HK-2 (cell line): Measurements from ENCODE around the gene IL6ST.
"Not testable (repeated sequence)": the region's sequence is repeated elsewhere in the genome, so short reads cannot be mapped to it uniquely, and the experiment has no call there.

Source experiments
- DNase-seq: peaks from one replicate; pipeline ENCODE4 v3.0.0-alpha.2; 2018; ENCODE audit not compliant: unreplicated experiment

IL6ST gene

GRCh38 chr5:56004874-56005273 lies 10.1 kb upstream of the IL6ST start:
- DNase-seq, result no peak

- DNase-seq, result no peak
These were observed 8.9 kb upstream of the IL6ST start for GRCh38 chr5:56003679-56004078.

GRCh38 chr5:56003179-56003578 lies 8.4 kb upstream of the IL6ST start:
- DNase-seq, result peak; percentile 25

GRCh38 chr5:56002303-56002702 lies 7.5 kb upstream of the IL6ST start:
- DNase-seq, result no peak

DNA sequence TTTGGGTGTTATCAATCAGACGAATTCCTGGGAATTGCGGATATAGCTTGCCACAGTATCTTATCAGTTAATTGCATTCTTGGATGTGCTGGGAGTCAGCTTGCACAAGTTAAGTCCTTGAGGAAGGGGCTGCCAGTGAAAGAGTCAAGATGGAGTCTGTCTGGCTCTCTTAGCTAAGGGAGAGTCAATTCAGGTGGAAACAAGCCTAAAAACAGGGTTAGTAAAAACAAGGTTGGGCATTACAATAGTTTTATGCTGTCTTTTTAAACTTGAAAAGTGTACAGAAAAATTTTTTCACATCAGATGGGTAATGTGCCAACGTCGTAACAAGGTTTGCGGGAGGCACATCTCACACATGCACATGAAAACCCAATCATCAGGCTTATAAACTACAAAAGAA lies 5.5 kb upstream of the IL6ST start:
- DNase-seq, result not testable (repeated sequence)

- no peak for DNase-seq
These were observed 4.2 kb upstream of the IL6ST start for GRCh38 chr5:55998966-55999365.

- DNase-seq, result no peak
These were observed 3.1 kb upstream of the IL6ST start for GRCh38 chr5:55997742-55998351.

- peak; percentile 94 for DNase-seq
These were observed 493 bp upstream of the IL6ST start for GRCh38 chr5:55994998-55995914.

DNA sequence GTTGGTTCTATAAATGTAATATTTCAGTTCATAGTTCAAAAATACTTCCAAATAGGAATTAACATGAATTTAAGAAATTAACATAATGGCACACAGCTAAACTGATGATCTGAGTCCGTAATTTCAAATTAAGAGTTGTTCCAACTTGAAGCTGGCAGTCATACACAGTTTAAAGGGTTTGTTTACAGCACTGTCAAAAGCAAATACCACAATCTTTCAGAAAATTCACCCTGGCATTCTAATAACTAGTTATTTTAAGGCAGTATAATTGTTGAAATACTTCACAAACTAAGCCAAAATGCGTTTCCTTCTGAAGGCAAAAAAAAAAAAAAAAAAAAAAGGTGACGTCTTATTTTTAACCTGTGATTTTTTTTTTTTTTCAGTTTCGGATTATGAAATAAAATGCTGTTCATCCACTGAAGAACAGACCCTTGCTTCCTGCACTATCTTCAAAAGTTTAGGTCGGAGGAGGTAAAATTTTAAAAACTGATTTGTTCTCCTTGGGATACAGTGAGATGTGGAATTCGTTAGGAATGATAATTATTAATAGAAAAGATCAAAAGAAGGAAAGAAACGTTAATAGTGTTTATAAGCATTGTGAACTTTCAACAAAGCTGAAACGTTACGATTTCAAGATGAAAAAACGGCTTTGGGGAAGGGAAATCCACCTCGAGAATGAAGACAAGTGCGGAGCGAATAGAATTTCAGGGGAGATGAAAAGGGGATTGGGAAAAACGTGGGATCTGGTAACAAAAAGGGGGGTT lies 850 bp downstream of the IL6ST start:
- no peak for DNase-seq

DNA sequence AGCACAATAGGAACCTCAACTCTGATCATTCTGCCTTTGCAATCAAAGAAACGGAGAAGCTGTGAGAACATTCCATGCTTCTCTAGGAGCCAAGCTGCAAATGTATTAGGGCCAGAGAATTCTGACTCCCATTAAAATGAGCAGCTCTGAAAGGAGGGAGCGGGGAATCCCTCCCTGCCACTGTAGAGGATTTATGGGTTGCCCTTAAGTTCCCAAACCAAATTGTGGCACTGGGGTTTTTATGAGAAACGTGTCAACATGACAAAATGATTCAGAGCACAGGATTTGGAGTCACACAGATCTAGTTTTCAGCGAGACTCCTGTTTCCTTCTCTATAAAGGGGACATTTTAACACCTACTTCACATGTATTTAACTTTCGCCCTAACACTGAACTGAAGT lies 1.8 kb downstream of the IL6ST start:
- DNase-seq, result no peak

DNA sequence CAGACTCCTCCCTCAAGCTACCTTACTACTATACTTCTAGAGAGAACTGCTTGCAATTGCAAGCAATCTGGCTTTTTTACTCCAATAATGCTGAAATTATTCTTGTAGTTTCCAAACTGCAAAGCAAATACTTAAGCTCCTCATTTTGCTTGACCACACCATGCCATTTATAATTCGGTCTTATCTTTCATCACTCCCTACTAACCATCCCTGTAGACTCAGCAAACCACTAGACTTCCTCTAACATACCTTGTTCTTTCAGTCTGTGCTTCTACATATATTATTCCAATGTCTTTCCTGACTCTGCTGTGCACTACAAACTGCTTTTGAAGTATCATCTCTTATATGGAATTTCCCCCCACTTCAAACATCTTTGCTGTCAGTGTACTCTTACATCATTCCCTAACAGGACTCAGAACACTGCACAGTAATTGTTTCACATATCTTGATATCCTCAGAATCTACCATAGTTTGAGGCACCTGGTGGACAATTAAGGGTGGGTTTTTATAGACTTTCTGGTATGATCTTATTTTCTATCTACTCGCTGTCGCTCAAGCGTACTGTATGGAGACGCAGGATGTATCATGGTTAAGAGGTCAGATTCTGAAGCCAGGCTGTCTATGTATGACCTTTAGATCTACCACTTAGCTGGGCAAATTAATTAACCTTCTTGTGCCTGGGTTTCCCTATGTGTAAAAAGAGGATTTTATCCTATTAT lies 2.8 kb downstream of the IL6ST start:
- DNase-seq, result no peak

GRCh38 chr5:55990895-55991294 lies 3.9 kb downstream of the IL6ST start:
- DNase-seq, result not testable (repeated sequence)

- DNase-seq, result no peak
These were observed 4.9 kb downstream of the IL6ST start for GRCh38 chr5:55989860-55990259.

GRCh38 chr5:55988979-55989638 lies 5.7 kb downstream of the IL6ST start:
- DNase-seq, result no peak

- DNase-seq, result not testable (repeated sequence)
These were observed 6.3 kb downstream of the IL6ST start for GRCh38 chr5:55988428-55988827.

GRCh38 chr5:55986931-55987330 lies 7.8 kb downstream of the IL6ST start:
- DNase-seq, result no peak

DNA sequence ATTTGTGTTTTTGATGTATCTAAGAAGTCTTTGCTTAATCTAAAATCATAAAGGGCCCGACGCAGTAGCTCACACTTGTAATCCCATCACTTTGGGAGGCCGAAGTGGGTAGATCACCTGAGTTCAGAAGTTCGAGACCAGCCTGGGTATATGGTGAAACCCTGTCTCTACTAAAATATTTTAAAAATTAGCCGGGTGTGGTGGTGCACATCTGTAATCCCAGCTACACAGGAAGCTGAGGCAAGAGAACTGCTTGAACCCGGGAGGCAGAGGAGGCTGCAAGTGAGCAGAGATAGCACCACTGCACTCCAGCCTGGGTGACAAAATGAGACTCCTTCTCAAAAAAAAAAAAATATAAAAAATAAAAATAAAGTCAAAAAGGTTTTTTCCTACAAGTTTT lies 9.6 kb downstream of the IL6ST start:
- DNase-seq, result no peak

DNA sequence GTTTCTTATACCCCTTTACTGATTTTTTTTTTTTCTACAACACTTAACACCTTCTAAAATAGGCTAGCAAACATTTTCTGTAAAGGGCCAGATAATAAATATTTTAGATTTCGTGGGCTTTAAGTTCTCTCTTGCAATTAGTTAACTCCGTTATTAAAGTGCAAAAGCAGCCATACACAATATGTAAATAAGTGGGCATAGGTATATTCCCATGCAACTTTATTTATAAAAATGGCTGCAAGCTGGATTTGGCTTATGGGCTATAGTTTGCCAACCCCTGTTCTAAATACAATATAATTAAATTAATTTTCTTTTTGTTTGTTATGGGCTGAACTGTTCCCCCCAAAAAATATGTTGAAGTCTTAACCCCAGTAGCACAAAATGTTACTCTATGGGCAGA lies 10.8 kb downstream of the IL6ST start:
- no peak for DNase-seq

DNA sequence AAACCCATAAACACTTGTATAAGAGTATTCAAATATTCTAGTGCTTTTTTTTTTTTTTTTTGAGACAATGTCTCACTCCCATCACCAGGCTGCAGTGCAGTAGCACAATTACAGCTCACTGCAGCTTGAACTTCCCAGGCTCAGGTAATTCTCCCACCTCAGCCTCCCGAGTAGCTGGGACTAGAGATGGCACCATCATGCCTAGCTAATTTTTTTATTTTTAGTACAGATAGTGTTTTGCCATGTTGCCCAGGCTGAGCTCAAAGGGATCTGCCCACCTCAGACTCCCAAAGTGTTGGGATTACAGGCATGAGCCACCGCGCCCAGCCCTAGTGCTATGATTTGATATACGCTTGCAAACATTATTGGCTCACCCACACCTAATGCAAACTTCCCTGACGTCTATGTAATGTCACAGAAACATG lies 11.8 kb downstream of the IL6ST start:
- DNase-seq, result no peak

DNA sequence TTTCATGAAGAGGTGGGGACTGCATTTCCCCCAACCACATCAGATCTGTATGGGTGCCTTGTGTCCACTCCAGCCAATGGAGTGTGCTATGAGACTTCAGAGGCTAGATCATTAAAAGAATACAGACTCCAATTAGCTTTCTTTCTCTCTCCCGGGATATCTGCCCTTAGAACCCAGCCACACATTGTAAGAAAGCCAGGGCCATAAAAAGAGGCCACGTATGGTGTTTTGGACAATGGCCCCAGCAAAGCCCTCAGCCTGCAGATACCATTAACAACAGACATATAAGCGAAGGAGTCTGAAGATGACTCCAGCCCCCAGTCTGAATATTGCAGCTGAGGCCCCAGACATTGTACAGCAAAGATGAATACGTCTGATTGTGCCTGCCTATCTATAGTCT lies 21.5 kb downstream of the IL6ST start:
- no peak for DNase-seq

DNA sequence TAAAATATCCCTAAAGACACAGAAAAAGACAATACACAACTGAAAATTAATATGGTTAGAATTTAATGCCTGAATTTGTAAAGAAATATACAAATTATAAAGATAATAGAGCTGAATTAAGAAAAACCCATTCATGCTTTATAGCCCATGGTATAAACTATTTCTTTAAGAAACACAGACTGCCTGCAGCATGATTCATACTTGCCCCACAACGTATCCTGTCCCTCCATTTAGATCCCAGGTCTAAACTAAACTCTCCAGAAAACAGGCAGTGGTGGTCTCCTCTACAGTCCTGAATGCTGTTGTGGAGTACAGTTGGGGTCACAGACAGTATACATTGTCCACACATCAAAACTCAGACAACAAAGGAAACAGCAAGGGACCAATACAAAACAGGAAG lies 24.8 kb downstream of the IL6ST start:
- no peak for DNase-seq
